K562 (cell line): ENCODE data around the gene BRPF1. TPM values are rescaled to one million over a fixed set of nuclear protein-coding genes. Genes with fewer than 3 reads are reported as not detected.

ENCODE experiments used
- ATAC-seq: fragments of 200-7000 bp; cut with Tn5 transposase; 3 replicates; pipeline ENCODE4 v1.9.1; 2020; ENCODE audit warnings: moderate library complexity
- BruUV-seq: library from RNA; stranded (reverse); fragments of 400-500 nt; replicated peaks from 2 replicates; lab custom pipeline; 2021; lab: Mats Ljungman, UMichigan
- CTCF ChIA-PET: fragments of 300-600 bp; formaldehyde crosslinking; extraction: SDS; loops from one replicate; lab custom pipeline; 2021; ENCODE audit warnings: low intra/inter-chr PET ratio; lab: Yijun Ruan, JAX
- POLR2A ChIA-PET: fragments of 300-600, 350-650 bp; sonication (Branson Sonifier 250); formaldehyde crosslinking; extraction: SDS; loops from one replicate; lab custom pipeline; 2021; ENCODE audit warnings: antibody characterized with exemption, inconsistent platforms; lab: Yijun Ruan, JAX
- DNase-seq, 4 experiments: peaks; one replicate each; pipeline versions ENCODE4 v3.0.0 to v3.0.0-alpha.2; 2011 to 2018; ENCODE audit warnings: low spot score in 3 of 4, mixed read lengths in 3 of 4; ENCODE audit errors: extremely low read depth in 1 of 4
- FAIRE-seq: peaks from 2 replicates; lab custom pipeline; 2011; peaks lifted over from hg19 to GRCh38; lab: Jason Lieb, UNC
- H2AFZ ChIP-seq: 2 replicates; pipeline ENCODE4 v1.6.0; 2011; ENCODE audit warnings: low read depth, low read length, control low read depth, inconsistent platforms
- H3K27ac ChIP-seq: fragments of 200-600 bp; 3 replicates; pipeline ENCODE4 v1.8.0; 2011; ENCODE audit warnings: low read depth, mild to moderate bottlenecking, control low read depth, inconsistent platforms, low read length, moderate library complexity, mixed read lengths; ENCODE audit errors: extremely low read depth
- H3K27me3 ChIP-seq, 2 experiments: fragments of 300-600 bp in 1 of 2; 2 replicates in 1 of 2; 3 replicates in 1 of 2; pipeline versions ENCODE4 v1.6.0 to v1.8.0; 2011; ENCODE audit warnings: inconsistent platforms in 2 of 2, low read length in 2 of 2, mild to moderate bottlenecking in 1 of 2, mixed read lengths in 1 of 2, moderate library complexity in 1 of 2; ENCODE audit not compliant: control insufficient read depth in 2 of 2, insufficient read depth in 2 of 2
- H3K36me3 ChIP-seq: fragments of 300-600 bp; 3 replicates; pipeline ENCODE4 v1.8.0; 2011; ENCODE audit warnings: mild to moderate bottlenecking, low read length, inconsistent platforms; ENCODE audit not compliant: control insufficient read depth, insufficient read depth
- H3K4me1 ChIP-seq, 2 experiments: fragments of 200-600 bp in 1 of 2; replicated peaks in 1 of 2; 2 replicates in 1 of 2; 3 replicates in 1 of 2; pipeline versions ENCODE4 v1.5.1 to v1.8.0; 2011; ENCODE audit warnings: inconsistent platforms in 2 of 2, low read length in 2 of 2, mild to moderate bottlenecking in 1 of 2, mixed read lengths in 1 of 2, moderate library complexity in 1 of 2; ENCODE audit not compliant: control insufficient read depth in 2 of 2, insufficient read depth in 2 of 2
- H3K4me2 ChIP-seq: 2 replicates; pipeline ENCODE4 v1.6.1; 2011; ENCODE audit warnings: low read length, control low read depth, inconsistent platforms, mixed read lengths; ENCODE audit not compliant: insufficient read depth
- H3K4me3 ChIP-seq: fragments of 200-600 bp; sonication (generic), shearing (Covaris generic); 2 replicates; pipeline ENCODE4 v1.5.1; 2016; ENCODE audit warnings: control low read depth, inconsistent platforms
- H3K79me2 ChIP-seq: fragments of 200-600 bp; 3 replicates; pipeline ENCODE4 v1.8.0; 2011; ENCODE audit warnings: low read length, inconsistent platforms; ENCODE audit not compliant: control insufficient read depth, insufficient read depth
- H3K9ac ChIP-seq, 2 experiments: 2 replicates each; pipeline versions ENCODE4 v1.6.0 to v1.6.1; 2011; ENCODE audit warnings: low read depth in 2 of 2, low read length in 2 of 2, control low read depth in 1 of 2, inconsistent platforms in 1 of 2, mild to moderate bottlenecking in 1 of 2, mixed read lengths in 1 of 2; ENCODE audit not compliant: insufficient read depth in 1 of 2
- H3K9me1 ChIP-seq: one replicate; pipeline ENCODE4 v1.6.0; 2011; ENCODE audit warnings: inconsistent platforms, mild to moderate bottlenecking, low read length, moderate library complexity; ENCODE audit not compliant: control insufficient read depth, insufficient read depth
- H3K9me3 ChIP-seq: replicated peaks from 2 replicates; pipeline ENCODE4 v1.5.1; 2011; ENCODE audit warnings: low read depth, low read length, inconsistent platforms; ENCODE audit not compliant: control insufficient read depth, insufficient read depth
- H4K20me1 ChIP-seq: replicated peaks from 2 replicates; pipeline ENCODE4 v1.6.1; 2011; ENCODE audit warnings: low read length, inconsistent platforms, mixed read lengths; ENCODE audit not compliant: control insufficient read depth, insufficient read depth
- POLR2G ChIP-seq: fragments of 200-400 bp; formaldehyde crosslinking; IDR thresholded peaks from 2 replicates; pipeline ENCODE4 v1.6.1; 2017; ENCODE audit warnings: low read depth, mild to moderate bottlenecking, antibody characterized with exemption, low read length, moderate library complexity
- RBFOX2 ChIP-seq: fragments of 200-400 bp; formaldehyde crosslinking; IDR thresholded peaks from 2 replicates; pipeline ENCODE4 v1.6.1; 2017; ENCODE audit warnings: low read depth, mild to moderate bottlenecking, low read length, moderate library complexity
- TRIM25 ChIP-seq: fragments of 450-650 bp; IDR thresholded peaks from 2 replicates; pipeline ENCODE4 v1.7.0; 2016; ENCODE audit warnings: borderline replicate concordance
- WGBS: fragments of 100-300 bp; shearing (Covaris generic); methylation state at CpG from one replicate; pipeline ENCODE4 v1.1.6; 2016; ENCODE audit warnings: low coverage, mixed read lengths; ENCODE audit not compliant: insufficient coverage; ENCODE audit errors: missing lambda C conversion rate; 5-methylcytosine and 5-hydroxymethylcytosine counted together
- in situ Hi-C: fragments of 300-500 bp; cut with MboI; formaldehyde crosslinking; loops from 4 replicates; pipeline ENCODE4 v1.15.0; 2018; ENCODE audit warnings: inconsistent platforms, mixed read lengths
- intact Hi-C: fragments of 100-400 bp; cut with micrococcal nuclease; formaldehyde crosslinking; loops from 2 replicates; pipeline ENCODE4 v1.14.2; 2022
- polyA plus RNA-seq, 8 experiments: library from polyadenylated mRNA; depleted of rRNA in 4 of 8; stranded (reverse) in 5 of 8; unstranded in 3 of 8; fragments of >200 nt; fragmentation: Nextera tagmentation in 2 of 8; fragmentation: Illumina TruSeq in 1 of 8; extraction: Ambion mirVana in 2 of 8; extraction: Trizol in 1 of 8; gene quantifications; 2 replicates each; pipeline versions ENCODE4 v1.2.1 to v1.2.3, GENCODE V29; 2011 to 2014; ENCODE audit warnings: inconsistent platforms in 1 of 8, missing spikeins in 1 of 8
- total RNA-seq, 7 experiments: library from RNA; depleted of rRNA in 6 of 7; stranded (reverse); fragments of >200 nt in 6 of 7; fragmentation: Illumina TruSeq in 2 of 7; extraction: Trizol in 2 of 7; gene quantifications; 2 replicates each; pipeline versions ENCODE4 v1.2.1 to v1.2.3, GENCODE V29; 2011 to 2021; ENCODE audit warnings: low replicate concordance in 1 of 7

The BRPF1 gene
- total and polyA plus RNA-seq, 9 of the 15 experiments (the other 6 are each of a cell fraction or from before 2014, with no cell fraction given), result 1.1 to 40.2 (median 23.5) TPM

GRCh38 chr3:9739181-9739580 is 7.6 kb downstream of the BRPF1 start:
- FAIRE-seq, result no peak
- peaks cover 99% of the 10 kb centered on the region for H3K36me3 ChIP-seq
- BruUV-seq, result no TSS peak

More at GRCh38 chr3:9739181-9739580, 7.6 kb downstream of the BRPF1 start:
- in situ Hi-C loops, result no loop called here
- peak overlapping the region in 1 of 2 experiments; percentile 14; a peak in 1 of 4 replicates for H3K9ac ChIP-seq
- peaks cover 0 to 8% of the 10 kb centered on the region in 2 experiments; a peak in 2 of 5 replicates for H3K4me1 ChIP-seq
- H2AFZ ChIP-seq, result no peak overlapping the region
- intact Hi-C loops, result no loop called here
- WGBS, result 91% methylated on average over 15 of the region's 15 CpGs
- H4K20me1 ChIP-seq, result 0 out of 2 replicates have a peak, but pooled peaks cover 11% of the 10 kb centered on the region
- no peak overlapping the region for H3K4me2 ChIP-seq
- H3K27me3 ChIP-seq, result no peaks in the 10 kb centered on the region
- ChIA-PET POLR2A (interaction anchor here (0.9 to 3.6 kb wide), 4 partner anchors 8 to 21 kb away, joined by 3 to 58 read pairs (median 8); partner anchors contain the start of genes BRPF1 and OGG1), CTCF (no interaction called here)
- H3K79me2 ChIP-seq, result peaks cover 27% of the 10 kb centered on the region
- TF ChIP-seq TRIM25, result no peak
- 0 out of 2 replicates have a peak, but pooled peaks have one; percentile 30 for TF ChIP-seq RBFOX2
- peak; percentile 57 for TF ChIP-seq POLR2G
- H3K27ac ChIP-seq, result no peak overlapping the region; the same call in 2 of the 3 replicates
- DNase-seq (no peak), ATAC-seq (no peak)
- no peak overlapping the region for H3K4me3 ChIP-seq
- H3K9me1 ChIP-seq, result no peaks in the 10 kb centered on the region
- no peaks in the 10 kb centered on the region for H3K9me3 ChIP-seq
